SH-SY5Y (cell line): ENCODE results near the gene COG3.

Source experiments
- GATA2 ChIP-seq: IDR thresholded peaks from 2 replicates; pipeline ENCODE4 v1.6.1; 2011; ENCODE audit warnings: mild to moderate bottlenecking, low read depth, low read length
- GATA3 ChIP-seq: IDR thresholded peaks from 2 replicates; pipeline ENCODE4 v1.6.1; 2011; ENCODE audit warnings: low read depth, mild to moderate bottlenecking, low read length, moderate library complexity

Gene COG3

GRCh38 chr13:45472171-45472705, 7.5 kb downstream of the COG3 start:
- no peak for TF ChIP-seq GATA2

- no peak for TF ChIP-seq GATA3
- no peak for TF ChIP-seq GATA2
These were observed 8.9 kb downstream of the COG3 start for GRCh38 chr13:45473627-45474026.

- TF ChIP-seq GATA2 (no peak), GATA3 (no peak)
These were observed 10.1 kb downstream of the COG3 start for GRCh38 chr13:45474584-45475454.

GRCh38 chr13:45479661-45480060, 14.9 kb downstream of the COG3 start:
- no peak for TF ChIP-seq GATA3
- no peak for TF ChIP-seq GATA2

- TF ChIP-seq GATA2 = no peak
These were observed 16.9 kb downstream of the COG3 start for GRCh38 chr13:45481688-45482087.

GRCh38 chr13:45482571-45483173, 17.9 kb downstream of the COG3 start:
- no peak for TF ChIP-seq GATA3
- no peak for TF ChIP-seq GATA2

- TF ChIP-seq GATA2 (no peak), GATA3 (no peak)
These were observed 22.9 kb downstream of the COG3 start for GRCh38 chr13:45487604-45488003.

- TF ChIP-seq GATA2 (no peak), GATA3 (no peak)
These were observed 25.3 kb downstream of the COG3 start for GRCh38 chr13:45490068-45490467.

- TF ChIP-seq GATA3 (no peak), GATA2 (no peak)
These were observed 27.8 kb downstream of the COG3 start for GRCh38 chr13:45492538-45492937.

GRCh38 chr13:45496942-45497341, 32.2 kb downstream of the COG3 start:
- TF ChIP-seq GATA3 = no peak
- no peak for TF ChIP-seq GATA2

GRCh38 chr13:45500492-45501174, 35.9 kb downstream of the COG3 start:
- TF ChIP-seq GATA2 = no peak
- TF ChIP-seq GATA3 = no peak

GRCh38 chr13:45501175-45501526, 36.4 kb downstream of the COG3 start:
- no peak for TF ChIP-seq GATA2
- no peak for TF ChIP-seq GATA3

GRCh38 chr13:45503658-45504057, 38.9 kb downstream of the COG3 start:
- TF ChIP-seq GATA2 = no peak
- TF ChIP-seq GATA3 = no peak

GRCh38 chr13:45506811-45507210, 42.1 kb downstream of the COG3 start:
- TF ChIP-seq GATA3 (no peak), GATA2 (no peak)

GRCh38 chr13:45508776-45509175, 44.0 kb downstream of the COG3 start:
- TF ChIP-seq GATA3 (no peak), GATA2 (no peak)

- TF ChIP-seq GATA3 (no peak), GATA2 (no peak)
These were observed 45.9 kb downstream of the COG3 start for GRCh38 chr13:45510672-45511071.
